Measurements from ENCODE around the gene GOLPH3. TPM values are rescaled to one million over a fixed set of nuclear protein-coding genes. Genes with fewer than 3 reads are reported as not detected.
A peak's percentile ranks its signal among the peaks of the same experiment; 100 is the strongest.

The GOLPH3 gene
- total and polyA plus RNA-seq, 5 donors: 40.4 to 76.4 (median 56.2) TPM

GRCh38 chr5:32170303-32171151 lies 3.6 kb downstream of the GOLPH3 start:
- Histone ChIP-seq H3K27me3 (ENCODE audit: control insufficient read depth, insufficient read depth) (no peaks in the 10 kb centered on the region), H3K27ac (ENCODE audit: low read length) (peak overlapping the region; percentile 13), H3K4me1 (ENCODE audit: control insufficient read depth, insufficient read depth, low read length) (peaks cover 7% of the 10 kb centered on the region), H3K9me3 (ENCODE audit: control insufficient read depth, low read length) (no peaks in the 10 kb centered on the region), H3K4me3 (ENCODE audit: low read length) (no peak overlapping the region)
- 64% methylated on average over 5 of the region's 5 CpGs for whole genome bisulfite sequencing
- no peak for ATAC-seq
- no peak for DNase-seq
- intact Hi-C loops (cut with DNase I): loop anchor here in 1 of 4 donors (10.0 kb wide), 1 partner anchor 64 kb away; no protein-coding TSS in a partner anchor

- H3K9me3 ChIP-seq (ENCODE audit: control insufficient read depth, low read length): no peaks in the 10 kb centered on the region
- H3K4me1 ChIP-seq (ENCODE audit: control insufficient read depth, insufficient read depth, low read length): peaks cover 13% of the 10 kb centered on the region
- DNase-seq: no peak
- H3K27ac ChIP-seq (ENCODE audit: low read length): no peak overlapping the region
- no peaks in the 10 kb centered on the region for H3K27me3 ChIP-seq (ENCODE audit: control insufficient read depth, insufficient read depth)
- 73% methylated on average over 9 of the region's 9 CpGs for WGBS
- no peak overlapping the region for H3K4me3 ChIP-seq (ENCODE audit: low read length)
- intact Hi-C loops (cut with DNase I): no loop called here
- ATAC-seq: peak; percentile 60 to 75
These were observed 5.6 kb downstream of the GOLPH3 start for GRCh38 chr5:32168460-32169033.

DNA sequence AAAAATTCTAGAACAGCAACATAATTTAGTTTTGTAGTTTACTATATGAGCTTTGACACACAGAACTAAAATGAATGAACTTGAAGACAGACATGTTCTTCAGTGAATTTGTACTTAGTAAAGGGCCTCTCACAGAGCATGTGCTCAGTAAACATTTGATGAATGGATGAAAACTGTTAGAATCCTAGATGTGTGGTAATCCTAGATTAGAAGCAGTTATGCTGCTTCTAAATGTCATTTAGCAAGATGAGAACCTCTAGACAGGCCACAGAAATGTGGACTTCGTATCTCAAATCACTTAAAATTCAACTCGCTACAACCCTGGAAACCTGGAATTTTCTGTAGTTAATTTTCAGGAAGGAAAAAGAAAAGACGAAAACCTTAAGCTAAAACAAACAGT lies 8.5 kb downstream of the GOLPH3 start:
- Histone ChIP-seq H3K4me1 (ENCODE audit: control insufficient read depth, insufficient read depth, low read length) (peaks cover 13% of the 10 kb centered on the region), H3K4me3 (ENCODE audit: low read length) (no peak overlapping the region), H3K27ac (ENCODE audit: low read length) (no peak overlapping the region), H3K27me3 (ENCODE audit: control insufficient read depth, insufficient read depth) (no peaks in the 10 kb centered on the region), H3K9me3 (ENCODE audit: control insufficient read depth, low read length) (no peaks in the 10 kb centered on the region)
- 43% methylated on average over 3 of the region's 3 CpGs for WGBS
- no peak for ATAC-seq
- intact Hi-C loops (cut with DNase I): no loop called here
- no peak for DNase-seq

GRCh38 chr5:32163785-32164184 lies 10.3 kb downstream of the GOLPH3 start:
- Histone ChIP-seq H3K4me1 (ENCODE audit: control insufficient read depth, insufficient read depth, low read length) (peaks cover 10% of the 10 kb centered on the region), H3K27ac (ENCODE audit: low read length) (no peak overlapping the region), H3K9me3 (ENCODE audit: control insufficient read depth, low read length) (no peaks in the 10 kb centered on the region), H3K27me3 (ENCODE audit: control insufficient read depth, insufficient read depth) (no peaks in the 10 kb centered on the region), H3K4me3 (ENCODE audit: low read length) (no peak overlapping the region)
- WGBS: 54% methylated on average over 2 of the region's 2 CpGs
- ATAC-seq: no peak
- intact Hi-C loops (cut with DNase I): no loop called here
- no peak for DNase-seq

DNA sequence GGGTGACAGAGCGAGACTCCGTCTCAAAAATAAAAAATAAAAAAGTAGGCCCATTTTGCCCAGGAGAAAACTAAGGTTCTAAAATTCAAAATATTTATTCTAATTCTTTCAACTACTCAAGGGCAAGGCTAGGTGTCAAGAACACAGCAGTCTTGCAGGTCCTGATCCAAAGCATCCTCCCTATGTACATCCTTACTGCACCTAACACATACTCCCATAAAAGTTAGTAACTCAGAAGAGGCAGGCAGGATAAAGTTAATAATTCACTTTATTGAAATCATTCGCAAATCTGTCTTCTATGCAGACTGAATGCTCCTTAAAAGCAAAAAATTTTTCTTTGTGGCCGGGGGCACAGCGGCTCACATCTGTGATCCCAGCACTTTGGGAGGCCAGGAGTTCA lies 11.1 kb downstream of the GOLPH3 start:
- no peak overlapping the region for H3K4me3 ChIP-seq (ENCODE audit: low read length)
- peaks cover 14% of the 10 kb centered on the region for H3K4me1 ChIP-seq (ENCODE audit: control insufficient read depth, insufficient read depth, low read length)
- 95% methylated on average over 5 of the region's 5 CpGs for WGBS
- H3K9me3 ChIP-seq (ENCODE audit: control insufficient read depth, low read length): no peaks in the 10 kb centered on the region
- no peak overlapping the region for H3K27ac ChIP-seq (ENCODE audit: low read length)
- intact Hi-C loops (cut with DNase I): no loop called here
- ATAC-seq (no peak), DNase-seq (no peak)
- H3K27me3 ChIP-seq (ENCODE audit: control insufficient read depth, insufficient read depth): no peaks in the 10 kb centered on the region

- ATAC-seq: no peak
- no peaks in the 10 kb centered on the region for H3K9me3 ChIP-seq (ENCODE audit: control insufficient read depth, low read length)
- H3K4me3 ChIP-seq (ENCODE audit: low read length): no peak overlapping the region
- intact Hi-C loops (cut with DNase I): no loop called here
- no peak for DNase-seq
- peaks cover 13% of the 10 kb centered on the region for H3K4me1 ChIP-seq (ENCODE audit: control insufficient read depth, insufficient read depth, low read length)
- H3K27me3 ChIP-seq (ENCODE audit: control insufficient read depth, insufficient read depth): no peaks in the 10 kb centered on the region
- H3K27ac ChIP-seq (ENCODE audit: low read length): no peak overlapping the region
- 80% methylated on average over 1 of the region's 1 CpG for WGBS
These were observed 13.9 kb downstream of the GOLPH3 start for GRCh38 chr5:32160228-32160627.

GRCh38 chr5:32159328-32160072 lies 14.6 kb downstream of the GOLPH3 start:
- no peak overlapping the region for H3K4me3 ChIP-seq (ENCODE audit: low read length)
- no peak for ATAC-seq

DNA sequence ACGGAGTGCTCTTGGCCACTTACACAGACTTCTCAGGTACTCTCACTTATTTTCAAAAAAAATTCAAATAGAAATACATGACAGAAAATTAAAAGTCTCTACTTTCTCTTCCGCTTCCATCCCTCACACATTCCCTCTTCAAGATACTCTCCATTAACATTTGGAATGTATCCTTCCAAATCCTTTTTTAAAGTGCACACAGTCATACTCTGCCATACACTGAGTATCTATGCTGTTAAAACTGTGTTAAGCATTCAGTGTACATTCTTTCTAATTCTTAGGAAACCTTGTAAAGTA lies 15.5 kb downstream of the GOLPH3 start:
- DNase-seq (no peak), ATAC-seq (no peak)
- H3K27ac ChIP-seq (ENCODE audit: low read length): no peak overlapping the region
- no peaks in the 10 kb centered on the region for H3K27me3 ChIP-seq (ENCODE audit: control insufficient read depth, insufficient read depth)
- H3K4me3 ChIP-seq (ENCODE audit: low read length): no peak overlapping the region
- intact Hi-C loops (cut with DNase I): no loop called here
- no peaks in the 10 kb centered on the region for H3K9me3 ChIP-seq (ENCODE audit: control insufficient read depth, low read length)
- 68% methylated on average over 2 of the region's 2 CpGs for WGBS
- peaks cover 11% of the 10 kb centered on the region for H3K4me1 ChIP-seq (ENCODE audit: control insufficient read depth, insufficient read depth, low read length)

More at GRCh38 chr5:32159328-32160072, 14.6 kb downstream of the GOLPH3 start:
- intact Hi-C loops (cut with DNase I): no loop called here
- H3K27me3 ChIP-seq (ENCODE audit: control insufficient read depth, insufficient read depth): no peaks in the 10 kb centered on the region
- WGBS: 51% methylated on average over 2 of the region's 2 CpGs
- no peaks in the 10 kb centered on the region for H3K9me3 ChIP-seq (ENCODE audit: control insufficient read depth, low read length)
- H3K4me1 ChIP-seq (ENCODE audit: control insufficient read depth, insufficient read depth, low read length): peaks cover 9% of the 10 kb centered on the region
- H3K27ac ChIP-seq (ENCODE audit: low read length): no peak overlapping the region
- no peak for DNase-seq

DNA sequence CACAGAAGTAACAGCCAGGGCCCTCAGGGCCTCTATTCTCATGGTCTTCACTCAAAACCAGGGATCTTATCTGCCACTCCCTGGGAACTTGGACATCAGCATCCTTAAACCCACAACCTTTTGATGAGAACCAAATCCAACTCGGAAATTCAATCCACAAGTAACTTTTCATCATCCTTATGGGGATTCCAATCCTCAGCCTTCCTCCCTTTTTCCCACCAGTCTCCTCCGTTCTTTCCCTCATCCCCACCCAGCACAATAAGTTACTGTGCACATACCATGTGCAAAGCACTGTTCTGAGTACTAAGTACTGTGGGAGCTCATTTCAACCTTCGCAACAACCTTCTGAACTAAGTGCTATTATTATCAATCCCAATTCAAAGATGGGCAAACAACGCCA lies 17.0 kb downstream of the GOLPH3 start:
- ATAC-seq (no peak), DNase-seq (no peak)
- intact Hi-C loops (cut with DNase I): no loop called here
- Histone ChIP-seq H3K4me3 (ENCODE audit: low read length) (no peak overlapping the region), H3K9me3 (ENCODE audit: control insufficient read depth, low read length) (no peaks in the 10 kb centered on the region), H3K27me3 (ENCODE audit: control insufficient read depth, insufficient read depth) (no peaks in the 10 kb centered on the region), H3K27ac (ENCODE audit: low read length) (no peak overlapping the region), H3K4me1 (ENCODE audit: control insufficient read depth, insufficient read depth, low read length) (peaks cover 11% of the 10 kb centered on the region)
- WGBS: 68% methylated on average over 4 of the region's 4 CpGs

- WGBS: 81% methylated on average over 9 of the region's 9 CpGs
- ATAC-seq (peak in 1 of 2 donors; percentile 21), DNase-seq (no peak)
- peaks cover 11% of the 10 kb centered on the region for H3K4me1 ChIP-seq (ENCODE audit: control insufficient read depth, insufficient read depth, low read length)
- no peak overlapping the region for H3K4me3 ChIP-seq (ENCODE audit: low read length)
- H3K9me3 ChIP-seq (ENCODE audit: control insufficient read depth, low read length): no peaks in the 10 kb centered on the region
- intact Hi-C loops (cut with DNase I): no loop called here
- H3K27ac ChIP-seq (ENCODE audit: low read length): no peak overlapping the region
- H3K27me3 ChIP-seq (ENCODE audit: control insufficient read depth, insufficient read depth): no peaks in the 10 kb centered on the region
These were observed 17.5 kb downstream of the GOLPH3 start for GRCh38 chr5:32156635-32157034.

- Histone ChIP-seq H3K4me1 (ENCODE audit: control insufficient read depth, insufficient read depth, low read length) (peaks cover 13% of the 10 kb centered on the region), H3K9me3 (ENCODE audit: control insufficient read depth, low read length) (no peaks in the 10 kb centered on the region), H3K27me3 (ENCODE audit: control insufficient read depth, insufficient read depth) (no peaks in the 10 kb centered on the region), H3K27ac (ENCODE audit: low read length) (no peak overlapping the region), H3K4me3 (ENCODE audit: low read length) (no peak overlapping the region)
- ATAC-seq (no peak), DNase-seq (no peak)
- WGBS: 82% methylated on average over 2 of the region's 2 CpGs
- intact Hi-C loops (cut with DNase I): no loop called here
These were observed 18.9 kb downstream of the GOLPH3 start for GRCh38 chr5:32155211-32155610.
